Activated CD8-positive, alpha-beta memory T cell treated with anti-CD3 and anti-CD28 coated beads, Interleukin-2, amount 10 ng/mL, durations not matched to agents 7 days and 5 days (primary cell): ENCODE results near the gene RSRP1. TPM values are rescaled to one million over a fixed set of nuclear protein-coding genes. Genes with fewer than 3 reads are reported as not detected.
"Not testable (repeated sequence)": the region's sequence is repeated elsewhere in the genome, so short reads cannot be mapped to it uniquely, and the experiment has no call there.

Experiments used
- ATAC-seq: fragments of 150-1000 bp; cut with Tn5 transposase; one replicate; pipeline ENCODE4 v1.10.0; 2021; ENCODE audit warnings: moderate library complexity
- CTCF ChIA-PET: fragments of 350-600 bp; sonication (Branson Sonifier 250); formaldehyde crosslinking; loops from one replicate; lab custom pipeline; 2021; ENCODE audit warnings: antibody characterized with exemption; lab: Charles Lee
- DNase-seq: peaks from one replicate; pipeline ENCODE4 v3.0.0-alpha.2; 2020
- H3K27ac Mint-ChIP-seq: one replicate; pipeline ENCODE4 v1.8.0; 2021; ENCODE audit warnings: mild to moderate bottlenecking, mixed read lengths
- H3K27me3 Mint-ChIP-seq: one replicate; pipeline ENCODE4 v1.8.0; 2021; ENCODE audit warnings: mixed read lengths
- H3K36me3 Mint-ChIP-seq: one replicate; pipeline ENCODE4 v1.8.0; 2021; ENCODE audit warnings: mild to moderate bottlenecking, mixed read lengths
- H3K4me1 Mint-ChIP-seq: one replicate; pipeline ENCODE4 v1.8.0; 2021; ENCODE audit warnings: mixed read lengths
- H3K4me3 Mint-ChIP-seq: one replicate; pipeline ENCODE4 v1.8.0; 2021; ENCODE audit warnings: mild to moderate bottlenecking, moderate library complexity, mixed read lengths
- H3K9me3 Mint-ChIP-seq: one replicate; pipeline ENCODE4 v1.8.0; 2022; ENCODE audit warnings: low read depth, mixed read lengths
- total RNA-seq, 2 experiments: library from RNA; stranded (reverse); gene quantifications; one replicate each; pipeline ENCODE4 v1.2.3, GENCODE V29; 2021

Gene RSRP1
- total RNA-seq, 2 experiments from 2014 or later: 160 to 240 TPM

DNA sequence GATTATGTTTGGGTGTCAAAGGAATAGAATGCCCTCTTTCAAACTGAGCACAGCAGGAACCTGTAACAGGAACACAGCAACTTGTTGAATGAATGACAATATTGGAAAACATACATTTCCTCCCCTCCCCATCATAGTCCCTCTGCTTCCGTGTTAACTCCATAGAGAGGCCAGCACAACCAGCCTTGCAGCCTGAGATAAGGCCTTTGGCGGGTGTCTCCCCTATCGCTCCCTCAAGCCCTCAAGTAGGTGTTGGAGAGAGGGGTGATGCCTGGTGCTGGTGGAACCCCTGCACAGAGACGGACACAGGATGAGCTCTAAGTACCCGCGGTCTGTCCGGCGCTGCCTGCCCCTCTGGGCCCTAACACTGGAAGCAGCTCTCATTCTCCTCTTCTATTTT lies 25.0 kb upstream of the RSRP1 start, which contains the start of gene RHD:
TSS of gene RHD (plus strand) at position 272 of the 400 bp plus-strand sequence. CDS start at position 311, 39 bp downstream.
- DNase-seq, H3K4me1 Mint-ChIP-seq, H3K9me3 Mint-ChIP-seq, ATAC-seq, H3K36me3 Mint-ChIP-seq, CTCF ChIA-PET, H3K27me3 Mint-ChIP-seq, H3K27ac Mint-ChIP-seq, H3K4me3 Mint-ChIP-seq: not testable (repeated sequence)

DNA sequence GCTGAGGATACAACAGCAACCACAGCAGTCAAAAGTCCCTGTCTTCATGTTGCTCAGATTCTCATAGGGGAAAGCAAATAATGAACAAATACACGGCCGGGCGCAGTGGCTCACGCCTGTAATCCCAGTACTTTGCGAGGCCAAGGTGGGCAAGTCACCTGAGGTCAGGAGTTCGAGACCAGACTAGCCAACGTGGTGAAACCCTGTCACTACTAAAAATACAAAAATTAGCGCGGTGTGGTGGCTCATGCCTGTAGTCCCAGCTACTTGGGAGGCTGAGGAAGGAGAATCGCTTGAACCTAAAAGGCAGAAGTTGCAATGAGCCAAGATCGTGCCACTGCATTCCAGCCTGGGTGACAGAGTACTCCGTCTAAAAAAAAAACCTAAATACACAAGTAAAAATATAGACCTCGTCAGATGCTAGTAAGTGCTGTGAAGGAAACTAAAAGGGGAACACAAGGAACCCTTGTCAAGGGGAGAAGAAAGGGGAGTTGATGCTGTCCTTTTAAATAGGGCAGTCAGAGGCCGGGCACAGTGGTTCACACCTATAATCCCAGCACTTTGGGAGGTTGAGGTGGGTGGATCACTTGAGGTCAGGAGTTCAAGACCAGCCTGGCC lies 21.0 kb upstream of the RSRP1 start:
- DNase-seq, H3K9me3 Mint-ChIP-seq, H3K27me3 Mint-ChIP-seq, H3K36me3 Mint-ChIP-seq, CTCF ChIA-PET, H3K4me1 Mint-ChIP-seq: not testable (repeated sequence)
- ATAC-seq: peak; percentile 1
- Mint-ChIP-seq H3K27ac (peak overlapping the region; percentile 63), H3K4me3 (peak overlapping the region; percentile 68)

DNA sequence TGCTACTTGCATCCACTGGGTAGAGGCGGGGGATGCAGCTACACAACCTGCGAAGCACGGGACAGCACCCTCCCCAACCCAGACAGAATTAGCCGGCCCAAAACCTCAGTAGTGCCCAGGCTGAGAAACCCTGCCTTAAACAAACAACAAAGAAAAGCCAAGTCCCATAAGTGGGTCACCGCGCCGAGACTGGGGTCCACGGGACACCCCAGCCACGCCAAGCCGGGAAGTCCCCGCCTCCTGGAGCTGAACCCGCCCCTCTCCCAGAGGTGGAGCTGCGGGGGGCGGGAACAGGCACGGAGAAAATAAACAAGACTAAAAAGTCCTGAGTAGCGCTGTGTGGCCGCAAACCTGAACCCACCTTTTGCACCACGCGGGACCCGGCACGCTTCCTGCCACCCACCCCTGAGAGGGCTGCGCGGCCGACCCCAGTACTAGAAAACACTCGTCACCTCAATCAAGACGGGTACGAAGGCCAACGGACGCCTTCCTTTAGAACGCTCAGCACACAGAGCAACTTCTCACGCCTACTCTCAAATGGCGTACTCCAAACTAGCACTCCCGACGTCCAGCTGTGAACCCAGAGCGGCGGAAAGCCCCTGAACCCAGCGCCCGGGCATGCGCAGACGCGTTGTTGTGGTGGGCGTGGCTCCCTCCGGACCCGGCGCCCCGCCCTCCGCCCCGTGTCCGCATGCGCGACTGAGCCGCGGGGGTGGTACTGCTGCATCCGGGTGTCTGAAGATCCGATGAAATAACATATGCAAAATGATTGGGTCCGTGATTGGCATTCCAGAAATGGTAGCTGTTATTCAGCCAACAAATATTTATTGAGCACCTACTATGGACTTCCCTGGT lies 20.3 kb upstream of the RSRP1 start:
- H3K27me3 Mint-ChIP-seq, H3K4me1 Mint-ChIP-seq, H3K36me3 Mint-ChIP-seq, CTCF ChIA-PET, H3K9me3 Mint-ChIP-seq: not testable (repeated sequence)
- DNase-seq: peak; percentile 84
- Mint-ChIP-seq H3K27ac (peak overlapping the region; percentile 63), H3K4me3 (peak overlapping the region; percentile 68)
- ATAC-seq: peak; percentile 85

DNA sequence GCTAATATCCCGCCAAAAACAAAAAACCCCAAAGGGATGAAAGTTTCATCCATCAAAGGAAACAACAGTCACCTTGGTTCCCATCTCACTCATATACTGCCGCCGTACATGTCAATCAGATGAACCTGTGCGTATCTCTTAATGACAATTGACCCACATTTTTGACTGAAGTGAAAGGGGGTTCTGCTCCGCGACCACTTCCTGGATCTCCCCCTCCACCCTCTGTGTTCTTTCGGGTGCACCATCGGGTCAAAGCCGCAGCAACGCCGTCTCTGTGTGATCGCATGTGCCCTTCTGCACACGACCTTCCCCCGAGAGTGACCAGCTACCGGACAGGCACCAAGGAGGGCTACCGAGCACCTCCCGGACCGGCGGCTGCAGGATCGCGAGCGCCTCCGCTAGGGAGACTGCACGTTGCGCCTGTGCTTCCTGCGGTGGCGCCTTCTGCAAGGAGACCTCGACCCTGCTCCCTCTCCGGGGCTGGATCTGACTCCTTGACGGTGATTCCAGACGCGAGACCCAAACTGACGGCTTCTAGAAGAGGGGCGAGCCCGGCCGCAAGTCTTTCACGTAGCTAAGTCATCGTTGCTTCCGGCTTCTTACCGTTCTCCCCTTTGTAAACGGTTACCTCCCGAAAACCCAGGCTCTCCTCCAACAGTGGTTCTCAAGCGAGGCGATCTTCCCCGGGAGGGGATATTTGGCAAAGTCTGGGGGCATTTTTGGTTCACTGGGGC lies 19.5 kb upstream of the RSRP1 start:
- CTCF ChIA-PET, H3K27me3 Mint-ChIP-seq, H3K4me1 Mint-ChIP-seq, H3K36me3 Mint-ChIP-seq, H3K9me3 Mint-ChIP-seq: not testable (repeated sequence)
- Mint-ChIP-seq H3K4me3 (peak overlapping the region; percentile 88), H3K27ac (peak overlapping the region; percentile 85)
- ATAC-seq (peak; percentile 50), DNase-seq (peak; percentile 56)

DNA sequence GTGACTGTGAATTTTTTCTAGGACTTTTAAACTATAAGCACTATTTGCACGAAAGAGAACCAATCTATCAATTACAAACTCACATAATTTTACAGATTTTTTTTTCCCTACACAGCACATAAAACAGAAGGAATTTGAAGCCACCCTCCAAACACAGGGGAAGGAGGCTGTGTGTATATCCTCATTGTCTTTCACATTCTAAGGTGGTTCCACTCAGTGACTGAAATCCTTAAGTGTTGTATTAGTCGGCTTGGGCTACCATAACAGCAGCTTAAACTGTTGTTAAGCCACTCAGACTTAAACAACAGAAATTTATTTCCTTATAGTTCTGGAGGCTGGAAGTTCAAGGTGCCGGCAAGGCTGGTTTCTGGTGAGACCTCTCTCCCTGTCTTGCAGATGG lies 13.1 kb upstream of the RSRP1 start:
- CTCF ChIA-PET, H3K9me3 Mint-ChIP-seq: not testable (repeated sequence)
- peak; percentile 41 for ATAC-seq

DNA sequence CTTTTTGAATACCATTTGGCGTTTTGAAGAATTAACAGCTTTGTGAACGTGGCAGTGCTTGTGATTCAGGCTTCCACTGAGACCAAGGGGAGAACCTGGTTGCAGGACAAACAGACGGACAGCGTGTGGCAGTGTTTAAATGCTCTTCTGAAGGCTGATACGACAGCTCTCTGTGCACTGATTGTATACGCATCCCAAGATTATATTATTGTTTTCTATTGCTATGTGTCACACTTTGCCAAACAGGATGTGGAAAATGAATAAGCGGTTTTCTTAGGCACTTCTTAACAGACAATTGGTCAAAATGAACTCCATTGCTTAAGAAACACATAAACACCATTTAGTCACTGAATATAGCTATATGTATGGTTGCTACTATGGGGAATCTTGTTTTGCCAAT lies 12.6 kb upstream of the RSRP1 start:
- peak; percentile 88 for ATAC-seq
- H3K36me3 Mint-ChIP-seq, H3K4me3 Mint-ChIP-seq, H3K27ac Mint-ChIP-seq, CTCF ChIA-PET, DNase-seq, H3K27me3 Mint-ChIP-seq, H3K9me3 Mint-ChIP-seq: not testable (repeated sequence)
- peaks cover 18% of the 10 kb centered on the region for H3K4me1 Mint-ChIP-seq

More for the DNA sequence above, 13.1 kb upstream of the RSRP1 start:
- peaks cover 18% of the 10 kb centered on the region for H3K4me1 Mint-ChIP-seq
- H3K4me3 Mint-ChIP-seq, DNase-seq, H3K27ac Mint-ChIP-seq, H3K36me3 Mint-ChIP-seq, H3K27me3 Mint-ChIP-seq: not testable (repeated sequence)

DNA sequence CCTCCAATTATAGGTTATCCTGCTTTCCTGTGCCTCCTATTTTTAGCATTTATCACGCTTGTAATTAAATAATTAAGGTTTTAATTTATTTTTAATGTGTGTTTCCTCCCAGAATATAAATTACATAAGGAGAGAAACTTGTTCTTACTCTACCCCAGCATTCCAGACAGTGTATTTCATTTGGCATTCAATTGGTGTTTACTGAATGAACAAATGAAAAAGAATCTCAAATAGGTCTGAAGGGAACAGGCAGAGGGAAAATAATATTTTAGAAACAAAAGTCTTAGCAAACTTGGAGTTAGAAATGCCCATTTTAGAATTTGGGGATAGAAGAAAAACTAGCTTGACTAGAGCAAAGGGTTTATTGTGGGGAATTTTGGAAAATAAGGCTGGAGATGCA lies 9.9 kb upstream of the RSRP1 start:
- ATAC-seq: no peak
- CTCF ChIA-PET: no interaction called here
- Mint-ChIP-seq H3K9me3 (no peaks in the 10 kb centered on the region), H3K36me3 (peaks cover under 1% of the 10 kb centered on the region), H3K27me3 (no peaks in the 10 kb centered on the region), H3K4me1 (peaks cover 16% of the 10 kb centered on the region), H3K27ac (no peak overlapping the region), H3K4me3 (no peak overlapping the region)
- DNase-seq: no peak

DNA sequence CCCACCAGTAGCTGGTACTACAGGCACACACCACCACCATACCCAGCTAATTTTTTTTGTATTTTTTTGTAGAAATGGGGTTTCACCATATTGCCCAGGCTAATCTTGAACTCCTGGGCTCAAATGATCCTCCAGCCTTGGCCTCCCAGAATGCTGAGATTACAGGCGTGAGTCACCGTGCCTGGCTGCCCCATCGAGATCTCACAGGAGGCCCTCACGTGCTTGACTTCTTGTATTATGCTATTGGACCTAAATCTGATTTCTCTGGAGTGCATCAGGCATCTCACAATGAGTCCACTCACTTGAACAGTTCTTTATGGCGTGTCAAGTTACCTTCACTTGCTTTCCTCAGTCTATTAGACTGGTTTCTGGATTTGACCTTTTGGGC lies 9.3 kb upstream of the RSRP1 start:
- H3K4me1 Mint-ChIP-seq: peaks cover 16% of the 10 kb centered on the region
- DNase-seq (no peak), ATAC-seq (no peak)
- no peak overlapping the region for H3K4me3 Mint-ChIP-seq
- no peaks in the 10 kb centered on the region for H3K36me3 Mint-ChIP-seq
- H3K9me3 Mint-ChIP-seq: no peaks in the 10 kb centered on the region
- H3K27ac Mint-ChIP-seq: no peak overlapping the region
- CTCF ChIA-PET: no interaction called here
- no peaks in the 10 kb centered on the region for H3K27me3 Mint-ChIP-seq

DNA sequence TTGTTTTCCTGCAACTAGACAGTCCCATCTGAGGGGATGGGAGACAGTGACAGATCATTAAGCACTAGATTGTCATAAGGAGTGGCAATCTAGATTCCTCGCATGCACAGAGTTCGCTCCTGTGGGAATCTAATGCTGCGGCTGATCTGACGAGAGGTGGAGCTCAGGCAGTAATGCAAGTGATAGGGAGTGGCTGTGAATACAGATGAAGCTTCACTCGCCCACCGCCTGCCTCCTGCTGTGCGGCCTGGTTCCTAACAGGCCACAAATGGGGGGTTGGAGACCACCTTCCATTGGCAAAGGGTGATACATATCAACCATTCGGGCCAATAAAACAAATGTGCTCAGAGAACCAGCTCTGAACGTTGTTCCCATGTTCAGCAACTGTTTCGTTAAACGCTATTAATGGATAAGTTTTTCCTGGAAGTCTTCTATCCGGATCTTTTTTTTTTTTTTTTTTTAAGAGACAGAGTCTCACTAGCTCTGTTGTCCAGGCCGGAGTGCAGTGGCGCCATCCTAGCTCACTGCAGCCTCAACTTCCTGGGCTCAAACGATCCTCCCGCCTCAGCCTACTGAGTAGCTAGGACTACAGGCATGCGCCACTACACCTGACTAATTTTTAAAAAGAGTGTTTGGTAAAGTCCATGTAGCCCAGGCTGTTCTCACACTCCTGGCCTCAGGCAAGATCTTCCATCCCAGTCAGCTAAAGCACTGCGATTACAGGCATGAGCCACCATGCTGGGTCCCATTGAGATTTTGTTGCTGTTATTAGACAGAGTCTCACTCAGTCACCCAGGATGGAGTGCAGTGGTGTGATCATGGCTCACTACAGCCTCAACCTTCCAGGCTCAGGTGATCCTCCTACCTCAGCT lies 8.7 kb upstream of the RSRP1 start:
- DNase-seq: no peak
- Mint-ChIP-seq H3K27me3 (no peaks in the 10 kb centered on the region), H3K27ac (no peak overlapping the region), H3K4me1 (peaks cover 14% of the 10 kb centered on the region), H3K9me3 (no peaks in the 10 kb centered on the region), H3K36me3 (no peaks in the 10 kb centered on the region), H3K4me3 (no peak overlapping the region)
- CTCF ChIA-PET: no interaction called here
- no peak for ATAC-seq

DNA sequence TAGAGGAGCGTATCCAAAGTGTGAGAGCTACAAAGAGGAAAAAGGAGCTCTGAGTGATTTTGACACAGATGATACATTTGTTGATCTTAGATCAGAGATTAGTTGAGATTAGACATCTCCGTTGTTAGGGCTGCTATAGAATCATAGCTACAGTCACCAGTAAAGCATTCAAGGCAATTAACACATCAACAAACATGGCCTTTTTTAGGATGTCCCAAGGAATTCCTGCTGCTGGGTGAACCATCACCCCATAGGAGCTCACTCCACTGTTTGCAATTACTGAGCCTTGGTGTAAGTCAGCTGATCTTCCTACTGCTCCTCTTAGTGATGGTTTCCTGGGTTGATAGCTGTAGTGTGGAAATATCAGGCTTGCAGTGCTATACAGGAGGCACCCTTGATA lies 6.7 kb upstream of the RSRP1 start:
- Mint-ChIP-seq H3K4me3 (no peak overlapping the region), H3K9me3 (no peaks in the 10 kb centered on the region), H3K27me3 (no peaks in the 10 kb centered on the region), H3K4me1 (no peaks in the 10 kb centered on the region), H3K36me3 (no peaks in the 10 kb centered on the region), H3K27ac (no peak overlapping the region)
- DNase-seq: no peak
- ATAC-seq: no peak
- CTCF ChIA-PET: no interaction called here

DNA sequence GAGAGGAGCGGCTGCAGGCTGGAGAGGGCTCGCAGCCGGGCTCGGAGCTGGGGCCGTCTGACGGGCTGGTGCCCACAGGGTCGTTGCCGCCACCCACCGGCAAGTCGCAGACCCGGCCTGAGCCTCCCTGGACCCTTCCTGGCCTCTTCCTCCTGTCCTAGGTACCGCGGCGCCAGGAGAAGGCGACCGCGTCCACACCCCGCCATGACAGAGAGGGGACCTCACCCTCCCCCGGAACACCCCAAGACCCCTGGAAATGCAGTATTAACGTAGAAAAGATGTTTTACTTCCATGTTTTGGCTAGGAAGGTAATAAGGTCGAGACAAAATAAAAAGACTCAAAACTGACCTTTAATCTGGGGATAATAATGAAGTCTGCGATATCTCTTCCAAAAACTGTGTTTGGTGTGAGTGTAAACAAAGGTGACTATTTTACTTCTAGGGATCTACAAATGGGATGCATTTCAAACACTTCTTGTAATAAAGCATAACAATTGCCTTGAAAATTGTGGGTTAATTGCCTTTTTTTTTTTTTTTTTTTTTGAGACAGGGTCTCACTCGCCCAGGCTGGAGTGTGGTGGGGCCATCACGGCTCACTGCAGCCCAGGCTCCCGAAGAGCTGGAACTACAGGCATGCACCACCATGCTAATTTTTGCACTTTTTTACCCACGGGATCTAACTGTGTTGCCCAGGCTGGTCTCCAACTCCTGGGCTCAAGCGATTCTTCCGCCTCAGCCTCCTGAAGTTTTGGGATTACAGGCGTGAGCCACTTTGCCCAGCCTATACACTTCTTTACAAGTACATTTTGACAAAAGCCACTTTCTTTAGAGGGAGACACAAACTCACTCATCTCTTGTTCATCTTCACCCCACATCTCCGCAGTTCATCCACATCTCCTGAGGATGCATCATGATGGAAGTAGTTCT lies 838 bp upstream of the RSRP1 start:
- DNase-seq (no peak), ATAC-seq (peak; percentile 46)
- H3K27ac Mint-ChIP-seq: peak overlapping the region; percentile 99
- peaks cover 36% of the 10 kb centered on the region for H3K36me3 Mint-ChIP-seq
- peaks cover 39% of the 10 kb centered on the region for H3K4me1 Mint-ChIP-seq
- H3K9me3 Mint-ChIP-seq: no peaks in the 10 kb centered on the region
- peaks cover 3% of the 10 kb centered on the region for H3K27me3 Mint-ChIP-seq
- CTCF ChIA-PET: interaction anchor here (0.8 to 2.0 kb wide), 2 partner anchors 8 to 879 kb away, joined by 3 to 6 read pairs; no protein-coding TSS in a partner anchor
- H3K4me3 Mint-ChIP-seq: peak overlapping the region; percentile 99

DNA sequence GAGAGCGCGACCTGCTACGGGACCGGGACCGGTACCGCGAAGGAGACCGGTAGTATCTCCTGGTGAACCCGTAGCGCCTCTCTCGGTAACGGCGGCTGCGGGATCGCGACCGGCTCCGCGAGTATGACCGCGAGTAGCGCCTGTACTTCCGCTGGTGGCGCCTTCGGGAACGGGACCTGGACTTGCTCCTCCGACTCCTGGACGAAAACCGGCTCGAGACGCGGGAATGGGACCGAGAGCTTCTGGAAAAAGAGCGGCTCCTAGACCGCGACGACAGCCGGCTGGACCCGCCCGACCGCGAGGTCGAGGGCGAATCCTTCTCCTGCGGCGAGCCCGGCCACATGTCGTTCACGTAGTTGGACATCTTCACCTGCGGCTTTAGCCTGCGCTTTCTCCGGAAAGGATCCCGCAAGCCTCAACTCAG lies 642 bp downstream of the RSRP1 start:
- ATAC-seq: no peak
- CTCF ChIA-PET: no interaction called here
- Mint-ChIP-seq H3K4me1 (peaks cover 49% of the 10 kb centered on the region), H3K27me3 (peaks cover 3% of the 10 kb centered on the region), H3K27ac (peak overlapping the region; percentile 99), H3K9me3 (no peaks in the 10 kb centered on the region), H3K4me3 (peak overlapping the region; percentile 99), H3K36me3 (peaks cover 48% of the 10 kb centered on the region)
- DNase-seq: peak; percentile 68
